GM18517 (cell line): ENCODE measurements around the gene RSF1.

Experiments
- ATAC-seq: cut with Tn5 transposase; IDR thresholded peaks from one replicate; pipeline ENCODE4 v1.9.1; 2021; ENCODE audit warnings: mild to moderate bottlenecking, moderate library complexity; ENCODE audit not compliant: unreplicated experiment

The RSF1 gene

DNA sequence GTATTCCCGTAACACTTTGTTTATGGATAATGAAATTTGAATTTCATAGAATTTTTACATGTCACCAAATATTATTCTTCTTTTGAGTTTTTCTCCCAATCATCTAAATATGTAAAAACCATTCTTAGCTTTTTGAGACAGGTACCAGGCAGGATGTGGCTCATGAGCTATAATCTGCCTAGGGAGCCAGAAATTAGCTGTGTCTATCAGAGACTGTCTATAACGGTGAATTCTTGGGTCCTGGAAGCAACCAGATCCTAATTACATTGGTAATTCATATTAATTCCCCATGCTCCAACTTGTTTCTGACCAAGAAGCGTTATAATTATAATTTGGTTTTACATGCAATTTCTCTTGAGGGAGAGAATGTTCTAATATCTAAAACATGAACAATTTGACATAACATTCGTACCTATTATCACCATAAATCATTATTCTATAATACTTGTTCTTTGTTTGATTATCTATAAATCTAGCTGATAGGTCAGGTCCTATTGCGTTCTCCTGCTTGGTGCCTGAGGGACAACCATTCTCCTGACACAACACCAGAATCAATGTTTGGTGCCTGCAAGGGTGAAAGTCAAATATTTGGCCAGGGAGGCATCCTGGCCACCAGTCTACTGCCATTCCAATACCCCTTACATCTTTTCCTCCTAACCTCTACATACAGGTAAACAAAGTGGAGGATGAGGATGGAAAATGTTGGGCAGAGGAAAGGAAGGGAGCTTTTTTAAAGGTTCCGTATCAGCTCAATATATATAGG lies 69.9 kb downstream of the RSF1 start:
- no peak for ATAC-seq

DNA sequence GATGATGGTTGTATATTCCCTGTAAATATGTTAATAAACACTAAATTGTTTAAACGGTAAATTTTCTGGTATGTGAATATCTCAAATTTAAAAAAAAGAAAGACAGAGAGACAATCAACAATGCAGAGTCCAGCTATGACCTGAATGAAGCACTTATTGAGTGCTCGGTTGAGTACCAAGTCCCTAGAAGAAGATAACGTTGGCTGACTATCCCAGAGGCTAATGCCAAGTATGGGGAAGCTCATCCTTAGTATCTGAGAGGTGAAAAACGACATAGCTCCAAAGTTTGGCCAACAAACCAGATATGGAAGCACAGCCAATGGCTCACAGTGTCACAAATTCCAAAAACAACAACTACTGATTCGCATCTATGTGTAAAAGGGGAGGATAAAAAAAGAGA lies 71.3 kb downstream of the RSF1 start:
- no peak for ATAC-seq

DNA sequence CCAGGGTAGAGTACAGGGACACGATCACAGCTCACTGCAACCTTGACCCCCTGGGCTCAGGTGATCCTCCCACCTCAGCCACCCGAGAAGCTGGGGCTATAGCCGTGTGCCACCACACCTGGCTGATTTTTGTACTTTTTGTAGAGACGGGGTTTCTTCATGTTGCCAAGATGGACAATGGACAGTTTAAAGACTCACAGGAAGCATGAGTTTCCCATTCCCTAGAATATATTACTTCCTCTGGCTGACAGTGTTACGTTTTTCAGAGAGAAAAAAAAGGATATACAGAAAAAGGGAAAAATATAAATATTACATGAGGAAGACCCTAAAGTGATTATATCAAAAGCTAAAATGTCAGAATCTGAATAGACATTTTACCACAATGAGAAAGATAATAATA lies 72.3 kb downstream of the RSF1 start:
- no peak for ATAC-seq

DNA sequence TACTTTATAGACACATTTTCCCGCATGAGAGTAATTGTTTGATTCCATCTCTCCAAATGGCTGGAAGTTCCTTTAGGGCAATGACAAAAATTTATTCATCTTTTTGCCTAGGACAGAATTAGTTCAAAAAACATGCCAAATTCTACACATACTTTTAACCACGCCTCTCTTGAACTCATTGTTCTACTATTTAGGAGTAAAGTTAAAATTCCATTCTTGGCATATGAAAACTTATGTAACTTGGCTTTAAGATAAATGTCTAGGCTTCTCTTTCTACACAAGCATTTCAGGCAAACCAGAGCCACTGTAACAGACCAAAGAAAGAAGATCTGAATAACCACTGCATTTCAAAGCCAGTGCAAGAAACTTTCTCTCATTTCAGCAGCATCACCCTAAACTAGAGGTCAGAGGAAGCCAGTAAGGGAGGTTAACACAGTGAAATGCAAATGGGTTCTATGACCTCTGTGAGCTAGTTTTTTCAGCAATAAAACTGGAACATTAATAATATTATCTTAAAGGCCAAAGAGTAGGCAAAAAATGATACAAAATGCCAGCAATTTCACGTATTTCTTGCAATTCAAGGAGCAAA lies 73.0 kb downstream of the RSF1 start:
- ATAC-seq = no peak

DNA sequence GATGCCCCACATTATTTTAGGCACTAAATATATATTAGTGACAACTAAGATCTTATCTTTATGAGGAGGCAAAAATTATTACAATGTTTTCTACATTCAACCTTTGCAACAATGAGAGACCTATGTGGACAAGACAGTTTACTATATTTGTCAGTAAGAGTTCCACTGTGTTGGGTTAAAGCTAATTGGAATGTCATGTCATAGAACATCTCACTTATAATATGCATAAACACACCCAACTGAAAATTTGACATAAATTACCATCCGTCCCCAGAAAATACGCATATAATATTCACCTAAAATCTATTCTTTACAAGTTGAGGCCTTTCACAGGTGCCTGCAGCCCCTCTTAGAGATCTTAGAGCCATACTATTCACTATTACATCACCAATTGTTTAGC lies 84.0 kb downstream of the RSF1 start:
- no peak for ATAC-seq

DNA sequence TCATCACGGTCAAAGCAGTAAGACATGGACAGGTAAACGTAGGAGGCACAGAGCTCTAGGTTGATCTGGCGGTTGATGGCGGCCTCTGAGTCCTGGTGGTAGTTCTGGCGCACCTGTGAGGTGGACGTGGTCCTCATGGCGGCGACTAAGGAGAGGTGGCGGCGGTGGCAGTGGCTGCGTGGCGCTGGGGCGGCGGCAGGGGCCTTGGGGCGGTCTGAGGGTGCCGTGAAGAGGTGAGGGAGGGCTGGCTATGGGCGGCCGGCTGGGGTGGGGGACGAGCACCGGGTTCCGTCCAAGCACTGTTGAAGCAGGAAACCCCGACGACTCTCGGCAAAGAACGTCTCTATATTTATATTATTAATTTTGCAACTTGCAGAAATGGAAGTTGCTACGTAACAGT lies 85.6 kb downstream of the RSF1 start:
- ATAC-seq = no peak

DNA sequence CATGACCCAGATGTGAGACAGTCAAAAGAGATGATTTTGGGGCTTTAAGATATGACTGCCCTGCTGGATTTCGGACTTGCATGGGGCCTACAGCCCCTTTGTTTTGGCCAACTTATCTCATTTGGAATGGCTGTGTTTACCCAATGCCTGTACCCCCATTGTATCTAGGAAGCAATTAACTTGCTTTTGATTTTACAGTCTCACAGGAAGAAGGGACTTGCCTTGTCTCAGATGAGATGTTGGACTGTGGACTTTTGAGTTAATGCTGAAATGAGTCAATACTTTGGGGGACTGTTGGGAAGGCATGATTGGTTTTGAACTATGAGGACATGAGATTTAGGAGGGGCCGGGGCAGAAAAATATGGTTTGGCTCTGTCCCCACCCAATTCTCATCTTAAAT lies 88.4 kb downstream of the RSF1 start:
- ATAC-seq = no peak

DNA sequence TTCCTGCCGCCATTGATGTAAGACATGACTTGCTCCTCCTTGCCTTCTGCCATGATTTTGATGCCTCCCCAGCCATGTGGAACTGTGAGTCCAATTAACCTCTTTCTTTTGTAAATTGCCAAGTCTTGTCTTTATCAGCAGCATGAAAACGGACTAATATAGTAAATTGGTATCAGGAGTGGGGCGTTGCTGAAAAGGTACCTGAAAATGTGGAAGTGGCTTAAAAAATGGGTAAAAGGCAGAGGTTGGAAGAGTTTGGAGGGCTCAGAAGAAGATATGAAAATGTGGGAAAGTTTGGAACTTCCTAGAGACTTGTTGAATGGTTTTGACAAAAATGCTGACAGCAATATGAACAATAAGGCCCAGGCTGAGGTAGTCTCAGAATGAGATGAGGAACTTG lies 89.7 kb downstream of the RSF1 start:
- ATAC-seq = no peak

DNA sequence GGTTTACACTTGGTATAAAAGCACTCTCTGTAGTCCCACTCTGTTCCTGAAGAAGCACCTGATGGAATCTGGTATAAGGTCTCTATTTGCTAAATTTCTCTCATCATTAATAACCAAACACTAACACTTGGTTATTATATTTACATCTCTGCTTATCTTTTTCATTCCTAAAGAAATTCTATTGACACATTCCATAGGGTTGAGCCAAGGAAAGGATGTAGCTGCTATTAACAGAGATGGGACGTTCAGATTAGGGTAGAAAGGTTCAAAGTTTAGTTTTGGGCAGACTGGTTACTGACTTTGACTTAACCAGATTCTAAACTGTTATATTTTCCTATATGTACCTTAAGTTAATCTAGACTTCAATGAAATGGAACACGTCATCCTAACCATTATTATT lies 91.5 kb downstream of the RSF1 start:
- ATAC-seq = no peak

DNA sequence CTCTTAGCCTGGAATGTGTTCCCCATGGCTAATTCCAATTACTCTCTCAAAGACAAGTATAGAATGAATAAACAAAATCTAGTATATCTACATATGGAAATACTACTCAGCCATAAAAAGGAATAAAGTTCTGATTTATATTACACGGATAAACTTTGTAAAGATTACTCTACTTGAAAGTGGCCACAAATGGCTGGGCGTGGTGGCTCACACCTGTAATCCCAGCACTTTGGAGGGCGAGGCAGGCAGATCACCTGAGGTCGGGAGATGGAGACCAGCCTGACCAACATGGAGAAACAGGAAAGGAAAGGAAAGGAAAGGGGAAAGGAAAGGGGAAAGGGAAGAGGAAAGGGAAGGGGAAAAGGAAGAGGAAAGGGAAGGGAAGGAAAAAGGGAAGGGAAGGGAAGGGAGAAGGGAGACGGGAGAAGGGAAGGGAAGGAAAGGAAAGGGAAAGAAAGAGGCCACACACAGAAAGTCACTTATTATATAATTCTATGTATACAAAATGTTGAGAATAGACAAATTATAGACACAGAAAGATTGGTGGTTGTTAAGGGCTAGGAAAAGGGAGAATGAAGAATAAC lies 92.2 kb downstream of the RSF1 start:
- ATAC-seq = no peak

DNA sequence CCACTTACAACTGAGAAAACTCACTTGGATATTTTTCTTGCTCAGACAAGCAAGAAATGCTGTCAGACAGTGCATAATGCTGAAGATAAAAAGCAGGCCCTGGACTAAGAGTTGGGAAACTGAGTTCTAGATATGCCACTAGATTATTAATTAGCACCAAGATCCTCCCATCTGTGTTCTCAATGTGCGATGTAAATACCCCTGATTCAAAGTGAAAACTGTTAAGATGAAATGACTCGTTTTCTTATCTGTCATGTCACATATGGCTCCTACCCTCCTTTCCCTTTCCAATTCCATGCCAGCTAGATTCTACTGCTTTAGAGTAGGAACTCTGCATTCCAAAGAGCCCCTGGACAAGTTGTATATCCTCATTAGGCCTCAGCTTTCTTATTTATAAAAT lies 94.0 kb downstream of the RSF1 start:
- ATAC-seq = no peak

DNA sequence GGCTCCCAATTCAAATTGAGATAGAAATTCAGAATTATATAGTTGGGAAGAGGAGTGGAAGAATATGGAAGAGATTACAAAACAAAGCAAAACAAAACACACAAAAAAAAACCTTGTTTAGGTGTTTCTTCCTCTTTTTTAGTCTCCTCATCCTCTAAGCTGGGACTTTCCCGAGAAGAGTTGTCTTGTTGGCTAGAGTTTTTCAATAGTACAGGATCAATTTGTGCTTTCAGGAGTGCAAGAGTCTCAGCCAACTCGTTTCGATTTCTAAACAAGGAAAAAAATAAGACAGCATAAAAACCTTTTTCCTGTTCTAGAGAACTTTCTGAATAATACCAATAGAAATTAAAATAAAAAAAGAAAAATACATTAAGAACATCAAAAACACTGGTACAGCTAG lies 95.1 kb downstream of the RSF1 start:
- ATAC-seq = no peak

DNA sequence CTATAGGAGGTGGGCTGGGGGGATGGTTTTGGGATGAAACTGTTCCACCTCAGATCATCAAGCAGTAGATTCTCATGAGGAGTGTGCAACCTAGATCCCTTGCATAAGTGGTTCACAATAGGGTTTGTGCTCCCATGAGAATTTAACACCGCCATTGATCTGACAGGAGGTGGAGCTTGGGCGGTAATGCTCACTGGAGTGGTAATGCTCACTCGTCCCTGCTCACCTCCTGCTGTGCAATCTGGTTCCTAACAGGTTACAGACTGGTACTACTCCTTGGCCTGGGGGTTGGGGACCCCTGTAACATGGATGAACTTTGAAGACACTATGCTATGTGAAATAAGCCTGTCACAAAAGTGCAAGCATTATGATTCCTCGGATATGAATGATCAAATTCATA lies 95.9 kb downstream of the RSF1 start:
- no peak for ATAC-seq

DNA sequence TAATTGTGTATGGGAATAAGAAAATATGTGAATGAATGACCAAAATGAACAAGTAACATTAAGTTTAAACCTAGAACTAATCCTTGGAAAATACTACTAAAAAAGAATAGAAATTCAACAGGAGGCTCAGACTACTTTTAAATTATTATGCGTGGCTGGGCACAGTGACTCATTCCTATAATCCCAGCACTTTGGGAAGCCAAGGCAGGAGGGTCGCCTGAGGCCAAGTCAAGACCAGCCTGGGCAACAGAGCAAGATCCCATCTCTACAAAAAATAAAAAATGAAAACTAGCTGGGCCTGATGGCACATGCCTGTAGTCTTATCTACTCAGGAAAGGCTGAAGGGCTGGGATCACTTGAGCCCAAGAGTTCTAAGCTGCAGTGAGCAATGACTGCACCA lies 97.5 kb downstream of the RSF1 start:
- ATAC-seq = no peak

DNA sequence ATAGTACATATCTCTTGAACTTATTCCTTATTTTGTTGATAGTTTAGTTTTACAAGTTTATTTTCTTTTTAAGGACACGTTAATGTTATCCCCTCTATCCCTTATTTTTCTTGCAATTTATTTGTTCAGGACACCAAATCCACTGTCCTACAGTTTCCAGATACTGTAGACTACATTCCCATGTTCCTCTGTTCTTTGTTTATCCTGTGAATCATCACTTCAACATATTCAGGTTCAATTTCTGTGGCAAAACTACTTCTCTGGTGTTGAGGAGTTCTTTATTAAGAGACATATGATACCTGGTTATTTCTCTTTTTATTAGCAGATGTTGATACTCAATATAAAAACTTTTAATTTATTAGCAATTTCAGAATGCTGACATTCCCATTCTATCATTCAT lies 110.2 kb downstream of the RSF1 start:
- ATAC-seq = no peak

DNA sequence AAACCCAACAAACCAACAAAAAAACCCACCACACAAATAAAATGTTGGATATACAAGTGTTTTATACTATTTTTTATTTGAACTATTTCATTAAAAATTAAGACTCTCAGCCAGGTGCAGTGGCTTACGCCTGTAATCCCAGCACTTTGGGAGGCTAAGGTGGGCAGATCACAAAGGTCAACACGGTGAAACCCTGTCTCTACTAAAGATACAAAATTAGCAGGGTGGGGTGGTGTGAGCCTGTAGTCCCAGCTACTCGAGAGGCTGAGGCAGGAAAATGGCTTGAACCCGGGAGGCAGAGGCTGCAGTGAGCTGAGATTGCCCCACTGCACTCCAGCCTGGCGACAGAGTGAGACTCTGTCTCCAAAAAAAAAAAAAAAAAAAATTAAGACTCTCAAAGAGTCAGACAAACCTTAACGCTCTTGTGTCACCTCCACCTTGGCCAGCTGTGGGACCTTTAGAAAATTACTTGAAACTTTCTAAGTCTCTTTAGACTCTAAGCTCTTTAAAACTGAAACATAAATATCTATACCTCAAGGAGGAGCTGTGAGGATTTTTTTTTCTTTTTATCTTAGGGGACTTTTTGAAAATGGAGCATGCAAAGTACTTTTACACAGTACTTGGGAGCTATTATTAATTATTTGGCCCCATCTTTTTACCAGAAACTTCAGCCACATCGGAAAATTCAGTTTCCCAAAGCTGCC lies 114.5 kb downstream of the RSF1 start:
- ATAC-seq = no peak

DNA sequence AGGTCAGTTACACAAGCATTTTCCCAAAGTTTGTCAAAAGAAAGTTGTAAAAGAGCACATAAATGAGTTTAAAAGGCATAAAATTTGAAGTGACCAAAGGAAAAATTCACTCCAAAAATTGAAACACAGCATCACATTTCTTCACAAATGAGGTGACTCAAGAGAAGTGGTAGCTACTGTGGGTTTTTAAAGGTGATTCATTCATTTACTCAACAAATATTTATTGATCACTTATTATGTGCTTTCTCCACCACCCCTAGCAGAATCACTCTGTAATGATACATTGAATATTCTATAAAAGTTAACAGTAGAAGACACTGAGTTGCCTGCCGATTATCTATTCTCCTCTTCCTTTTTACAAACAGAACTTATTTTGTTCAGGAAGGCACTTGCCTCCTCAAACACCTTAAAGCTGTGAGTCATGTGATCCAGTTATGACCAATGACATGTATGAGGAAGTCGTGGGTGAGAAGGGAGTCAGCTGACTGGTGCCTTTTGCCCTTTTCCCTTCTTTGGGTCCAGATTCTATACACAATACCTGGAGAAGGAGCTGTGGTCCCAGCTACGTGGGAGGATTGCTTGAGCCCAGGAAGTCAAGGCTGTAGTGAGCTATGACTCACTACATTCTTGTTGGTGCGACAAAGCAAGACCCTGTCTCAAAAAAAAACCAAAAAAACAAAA lies 115.2 kb downstream of the RSF1 start:
- no peak for ATAC-seq

DNA sequence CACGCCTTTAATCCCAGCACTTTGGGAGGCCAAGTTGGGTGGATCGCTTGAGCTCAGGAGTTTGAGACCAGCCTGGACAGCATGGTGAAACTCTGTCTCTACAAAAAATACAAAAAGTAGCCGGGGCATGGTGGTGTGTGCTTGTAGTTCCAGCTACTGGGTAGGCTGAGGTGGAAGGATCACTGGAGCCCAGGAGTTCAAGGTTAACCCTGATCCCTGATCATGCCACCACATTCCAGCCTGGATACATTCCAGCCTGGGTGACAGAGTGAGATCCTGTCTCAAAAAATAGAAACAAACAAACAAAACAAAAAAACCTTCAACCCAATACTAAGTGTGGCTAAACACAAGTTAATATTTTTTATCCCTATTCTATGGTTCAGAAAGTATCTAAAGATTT lies 116.5 kb downstream of the RSF1 start:
- ATAC-seq = no peak

DNA sequence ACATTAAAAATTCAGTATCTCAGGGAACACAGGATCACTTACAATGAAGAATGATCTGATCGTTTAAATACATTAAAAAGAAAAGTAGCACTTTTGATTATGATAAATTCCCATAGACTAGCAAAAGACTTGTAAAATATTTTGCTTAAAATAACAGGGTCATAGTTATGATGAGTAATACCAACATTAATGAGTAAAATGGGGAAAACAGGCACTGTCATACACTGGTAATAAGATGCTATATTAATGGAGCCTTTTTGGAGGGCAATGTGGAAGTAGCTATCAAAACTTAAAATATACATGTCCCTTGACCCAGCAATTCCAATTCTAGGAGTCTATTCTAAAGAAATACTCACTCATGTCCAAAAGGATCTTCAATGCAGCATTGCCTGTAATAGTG lies 121.1 kb downstream of the RSF1 start:
- ATAC-seq = no peak

DNA sequence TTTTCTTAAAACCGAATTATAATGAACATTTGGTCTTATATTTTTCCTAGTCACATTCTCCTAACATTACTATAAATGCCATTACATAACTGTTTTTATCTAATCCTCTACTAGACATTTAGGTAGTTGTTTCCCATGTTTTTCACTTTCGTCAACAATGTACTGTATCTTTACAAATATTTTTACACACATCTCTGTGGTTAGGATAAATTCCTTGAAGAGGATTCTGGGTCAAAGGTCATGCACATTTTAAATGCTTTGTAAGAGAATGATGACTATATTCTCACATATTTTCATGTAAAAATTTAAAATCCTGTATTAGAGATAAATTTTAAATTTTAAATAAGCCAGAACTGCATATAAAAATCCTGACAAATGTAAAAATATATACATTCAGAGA lies 121.6 kb downstream of the RSF1 start:
- ATAC-seq = no peak

DNA sequence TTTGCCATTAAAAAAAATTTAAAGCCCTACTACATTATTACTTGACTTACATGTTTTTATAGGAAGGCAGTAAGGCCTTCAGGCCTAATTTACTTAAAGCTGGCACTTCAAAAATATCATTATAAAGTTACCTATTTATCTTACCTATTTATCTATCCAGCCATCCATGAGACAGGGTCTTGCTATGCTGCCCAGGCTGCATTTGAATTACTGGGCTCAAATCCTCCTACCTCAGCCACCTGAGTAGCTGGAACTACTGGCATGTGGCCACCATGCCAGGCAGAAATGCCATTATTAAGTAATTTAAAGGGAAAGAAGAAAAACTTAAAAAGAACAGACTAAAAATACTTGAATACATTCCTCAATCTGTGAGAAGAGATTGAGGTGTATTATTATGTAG lies 122.7 kb downstream of the RSF1 start:
- ATAC-seq = no peak
